Muscle of back (tissue), 11 donors: ENCODE measurements around the gene ARG2. TPM values are rescaled to one million over a fixed set of nuclear protein-coding genes. Genes with fewer than 3 reads are reported as not detected.

Experiments
- DNase-seq, 3 donors: peaks; one replicate each; pipeline versions ENCODE4 v3.0.0 to v3.0.0-alpha.2; 2013
- polyA plus RNA-seq, 10 donors: library from polyadenylated mRNA; unstranded; fragments of 120-200 nt; gene quantifications; one replicate each; pipeline ENCODE4 v1.2.1, GENCODE V29; 2013; ENCODE audit not compliant: insufficient read length in 10 of 10

Gene ARG2
- polyA plus RNA-seq, 10 donors = 1.0 to 2.8 (median 2.0) TPM

DNA sequence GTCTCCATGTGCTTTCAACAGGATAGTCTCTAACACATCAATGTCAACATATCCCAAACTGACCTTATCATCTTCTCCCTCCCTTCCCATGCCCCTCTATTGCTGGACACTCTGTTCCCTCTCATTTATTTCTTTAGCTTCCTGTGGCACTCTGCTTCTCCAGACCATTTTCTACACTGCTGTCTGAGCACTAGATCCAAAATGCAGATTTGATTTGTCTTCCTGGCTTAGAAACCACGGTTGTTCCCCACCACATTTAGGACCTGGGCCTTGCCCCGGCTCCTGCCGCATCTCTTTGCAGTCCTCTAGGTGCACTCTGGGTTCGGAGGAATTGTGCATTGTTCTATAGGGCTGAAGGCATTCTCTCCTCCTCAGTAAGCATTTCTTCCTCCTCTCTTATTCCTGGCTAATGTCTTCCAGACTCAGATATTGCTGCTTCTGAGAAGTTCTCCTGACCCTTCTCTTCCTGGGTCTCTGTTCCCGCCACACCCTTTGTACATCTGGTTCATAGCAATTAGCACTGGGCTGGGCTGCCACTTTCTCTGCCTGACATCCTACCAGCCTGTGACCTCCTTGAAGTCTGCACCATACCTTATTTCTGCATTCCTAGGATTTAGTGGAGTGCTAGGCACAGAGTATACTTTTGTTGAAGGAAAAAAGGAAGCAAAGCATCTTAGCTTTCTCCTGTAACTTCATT, 13.9 kb downstream of the ARG2 start:
- no peak for DNase-seq

DNA sequence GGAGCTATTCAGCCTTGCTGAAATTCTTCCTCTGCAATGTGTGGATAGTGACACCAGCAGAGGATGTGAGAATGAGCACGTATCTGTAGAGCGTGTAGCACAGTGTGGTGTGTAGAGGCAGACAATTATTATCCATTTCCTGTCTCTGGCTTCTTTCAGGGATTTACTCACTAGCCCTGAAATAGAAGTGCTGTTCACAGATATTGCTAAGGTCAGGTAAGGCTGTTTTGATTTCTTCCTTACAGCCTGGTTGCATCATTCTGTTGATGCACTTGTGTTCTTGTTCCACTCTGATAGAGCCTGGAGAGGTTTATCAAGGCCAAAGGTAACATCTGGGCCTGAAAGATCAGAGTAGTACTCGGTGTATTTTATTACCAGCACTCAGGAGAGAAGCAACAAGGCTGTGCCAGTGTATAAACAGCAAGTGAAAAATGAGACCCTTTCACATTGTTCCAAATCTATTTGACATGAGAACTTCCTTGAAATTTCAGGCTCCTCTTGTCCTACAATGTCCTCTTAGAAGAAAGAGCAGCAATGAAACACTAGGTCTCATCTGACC, 16.7 kb downstream of the ARG2 start:
- DNase-seq = no peak

DNA sequence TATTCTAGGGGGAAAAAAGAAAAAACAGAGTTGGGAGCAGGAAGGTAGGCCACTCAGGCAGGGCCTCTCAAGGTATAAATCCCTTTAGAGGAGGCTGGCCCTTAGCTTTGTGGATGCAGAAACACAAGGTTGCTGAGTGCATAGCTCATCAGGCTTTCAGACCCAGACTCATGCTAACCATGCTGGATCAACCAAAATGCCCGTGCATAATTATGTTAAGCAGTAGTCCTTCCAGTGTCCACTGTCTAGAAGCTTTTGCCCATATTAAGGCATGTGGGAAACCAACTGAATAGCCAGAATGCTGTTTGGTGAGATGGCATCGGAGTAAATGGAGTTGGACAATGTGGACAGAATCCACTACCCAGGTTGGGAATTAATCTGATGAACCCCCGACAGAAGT, 18.9 kb downstream of the ARG2 start:
- no peak for DNase-seq

- DNase-seq = no peak
Observed at GRCh38 chr14:67641480-67641879, 21.8 kb downstream of the ARG2 start.

DNA sequence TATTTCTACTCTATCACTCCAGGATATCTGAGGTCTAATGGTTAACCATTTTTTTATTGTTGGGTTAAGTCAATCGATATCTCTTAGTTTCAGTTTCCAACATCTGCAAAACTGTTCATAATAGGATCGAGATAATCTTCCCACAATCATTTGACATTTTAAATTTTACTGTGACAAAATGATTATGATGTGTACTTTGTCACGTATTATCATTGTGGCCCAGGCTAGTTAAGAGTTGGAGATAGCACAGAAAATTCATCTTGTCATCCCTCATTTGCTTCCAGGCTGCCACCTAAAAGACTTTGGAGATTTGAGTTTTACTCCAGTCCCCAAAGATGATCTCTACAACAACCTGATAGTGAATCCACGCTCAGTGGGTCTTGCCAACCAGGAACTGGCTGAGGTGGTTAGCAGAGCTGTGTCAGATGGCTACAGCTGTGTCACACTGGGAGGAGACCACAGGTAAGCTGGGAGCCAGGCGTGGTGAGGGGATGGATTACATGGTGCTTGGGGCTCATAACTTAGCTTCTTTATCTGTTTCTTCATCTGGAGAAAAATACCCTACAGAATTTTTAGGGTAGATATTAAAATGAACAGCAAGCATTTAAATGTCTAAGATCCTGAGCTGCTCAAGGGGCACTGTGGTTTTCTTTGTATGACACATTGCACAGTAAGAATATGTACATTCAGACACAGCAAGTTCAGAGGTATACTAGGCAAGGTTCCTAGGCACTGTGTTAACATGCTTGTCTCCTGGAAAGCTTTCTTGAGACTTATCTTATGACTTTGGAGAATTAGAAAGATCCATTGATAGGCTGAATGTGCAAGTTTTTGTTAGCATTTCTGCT, 22.4 kb downstream of the ARG2 start:
- DNase-seq = no peak

GRCh38 chr14:67643713-67644112, 24.0 kb downstream of the ARG2 start:
- no peak for DNase-seq

- peak in 1 of 3 donors; percentile 20 for DNase-seq
Observed at GRCh38 chr14:67644428-67644827, 24.7 kb downstream of the ARG2 start.

GRCh38 chr14:67645414-67645813, 25.7 kb downstream of the ARG2 start:
- no peak for DNase-seq

DNA sequence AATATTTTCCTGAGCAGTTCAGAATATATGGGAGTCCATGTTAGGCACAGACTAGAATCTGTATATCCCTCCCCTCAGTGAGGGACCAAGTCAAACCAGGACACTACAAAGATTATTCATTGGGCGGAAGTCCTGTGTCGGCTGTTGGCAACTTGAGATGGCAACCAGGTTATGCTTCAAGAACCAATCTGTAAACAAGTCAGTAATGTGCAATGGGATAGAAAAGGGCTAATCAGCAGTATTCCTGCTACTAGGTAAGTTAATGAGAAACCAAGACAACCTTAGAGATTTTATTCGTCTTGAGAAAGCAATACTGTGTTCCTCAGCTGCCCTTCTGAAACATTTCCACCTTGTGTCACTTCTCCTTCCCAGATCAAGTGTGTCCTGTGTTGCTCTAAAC, 26.4 kb downstream of the ARG2 start:
- DNase-seq = no peak

- no peak for DNase-seq
Observed at GRCh38 chr14:67650151-67650550, 30.4 kb downstream of the ARG2 start.

DNA sequence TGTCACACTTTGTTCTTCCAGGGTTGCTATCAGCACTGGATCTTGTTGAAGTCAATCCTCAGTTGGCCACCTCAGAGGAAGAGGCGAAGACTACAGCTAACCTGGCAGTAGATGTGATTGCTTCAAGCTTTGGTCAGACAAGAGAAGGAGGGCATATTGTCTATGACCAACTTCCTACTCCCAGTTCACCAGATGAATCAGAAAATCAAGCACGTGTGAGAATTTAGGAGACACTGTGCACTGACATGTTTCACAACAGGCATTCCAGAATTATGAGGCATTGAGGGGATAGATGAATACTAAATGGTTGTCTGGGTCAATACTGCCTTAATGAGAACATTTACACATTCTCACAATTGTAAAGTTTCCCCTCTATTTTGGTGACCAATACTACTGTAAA, 31.0 kb downstream of the ARG2 start:
- no peak for DNase-seq

- no peak for DNase-seq
Observed at GRCh38 chr14:67652189-67652588, 32.5 kb downstream of the ARG2 start.

- no peak for DNase-seq
Observed at GRCh38 chr14:67653651-67654280, 34.0 kb downstream of the ARG2 start.

- no peak for DNase-seq
Observed at GRCh38 chr14:67663633-67664032, 43.9 kb downstream of the ARG2 start.

DNA sequence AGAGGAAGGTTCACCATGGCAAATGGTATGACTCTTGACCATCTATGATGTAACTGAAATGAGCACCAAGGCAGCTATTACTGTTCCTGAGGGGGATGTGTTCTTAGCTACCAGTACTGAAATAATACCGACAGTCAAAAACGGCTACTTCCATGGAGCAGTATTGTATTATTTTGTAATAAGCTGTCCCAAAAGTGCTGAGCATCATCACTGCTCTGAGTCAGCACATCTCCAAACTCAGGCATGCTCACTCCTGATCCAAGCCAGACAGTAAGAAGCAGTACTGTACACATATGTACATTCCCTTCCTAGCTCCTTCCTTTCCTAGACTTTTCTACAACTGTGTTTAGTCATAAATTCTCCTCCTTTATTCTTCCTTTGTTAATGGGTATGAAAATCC, 46.1 kb downstream of the ARG2 start:
- peak in 1 of 3 donors; percentile 12 for DNase-seq

DNA sequence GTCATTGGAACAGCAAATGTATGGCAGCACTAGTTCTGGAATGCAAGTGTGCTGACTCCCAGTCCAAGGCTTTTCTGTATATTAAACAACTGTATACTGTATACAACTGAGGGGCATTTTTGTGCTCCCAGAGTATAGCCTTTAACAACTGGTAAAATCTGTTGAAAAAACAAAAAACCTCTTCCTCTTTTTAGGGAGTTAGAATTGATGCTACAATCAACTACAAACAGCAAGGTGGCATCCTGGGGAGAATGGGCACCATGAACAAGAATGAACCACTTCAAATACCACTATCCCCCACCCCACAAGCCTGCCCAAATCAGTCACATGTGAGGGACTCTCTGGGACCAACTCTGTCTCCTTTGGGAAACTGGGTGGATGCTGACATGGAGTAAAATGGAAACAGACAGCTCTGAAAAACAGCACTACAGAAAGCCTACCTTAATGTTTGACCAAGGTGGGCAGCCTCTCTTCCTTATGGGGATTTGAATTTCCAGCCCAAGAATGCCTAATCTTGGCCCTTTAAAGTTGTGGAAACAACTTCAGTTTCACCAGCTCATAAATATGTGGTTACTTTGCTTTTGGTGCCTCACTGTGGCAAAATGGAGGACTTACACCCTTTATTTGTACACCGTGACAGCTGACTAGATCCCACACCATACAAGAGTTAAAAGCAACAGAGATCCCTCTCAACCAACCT, 47.2 kb downstream of the ARG2 start:
- peak in 2 of 3 donors; percentile 36 to 56 for DNase-seq

DNA sequence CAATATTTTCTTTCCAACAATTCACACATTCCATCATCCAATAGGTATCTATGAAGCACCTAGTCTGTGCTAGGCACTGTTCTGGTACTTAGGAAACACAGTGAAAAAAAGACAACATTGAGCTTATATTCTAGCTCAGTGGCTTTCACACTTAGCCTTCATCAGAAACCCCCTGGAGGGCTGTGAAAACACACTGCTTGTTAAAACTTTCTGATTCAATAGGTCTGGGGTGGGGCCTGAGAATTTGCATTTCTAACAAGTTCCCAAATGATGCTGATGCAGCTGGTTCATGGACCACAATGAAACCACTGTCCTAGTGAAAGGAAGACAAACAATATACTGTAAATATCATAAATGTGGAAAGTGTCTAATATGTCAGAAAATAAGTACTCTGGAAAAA, 48.8 kb downstream of the ARG2 start:
- DNase-seq = no peak

GRCh38 chr14:67673451-67673850, 53.7 kb downstream of the ARG2 start:
- DNase-seq = no peak

DNA sequence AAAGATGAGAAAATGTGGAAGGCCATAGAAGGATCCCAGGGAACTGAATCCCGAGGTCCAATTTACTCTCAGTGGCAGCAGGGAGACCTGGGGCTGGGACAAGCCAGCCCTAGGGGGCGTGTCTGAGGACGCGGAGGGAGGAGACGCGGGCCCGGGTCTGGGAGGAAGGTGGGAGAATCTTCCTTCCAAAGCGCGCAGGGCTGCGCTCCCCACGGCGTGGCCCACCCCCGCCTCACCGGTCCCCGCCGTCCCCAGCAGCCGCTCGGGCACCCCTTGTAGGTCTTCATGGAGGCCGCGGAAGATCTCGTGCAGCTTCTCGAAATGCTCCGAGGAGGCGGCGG, 54.4 kb downstream of the ARG2 start:
- DNase-seq = peak in 2 of 3 donors; percentile 52 to 62

DNA sequence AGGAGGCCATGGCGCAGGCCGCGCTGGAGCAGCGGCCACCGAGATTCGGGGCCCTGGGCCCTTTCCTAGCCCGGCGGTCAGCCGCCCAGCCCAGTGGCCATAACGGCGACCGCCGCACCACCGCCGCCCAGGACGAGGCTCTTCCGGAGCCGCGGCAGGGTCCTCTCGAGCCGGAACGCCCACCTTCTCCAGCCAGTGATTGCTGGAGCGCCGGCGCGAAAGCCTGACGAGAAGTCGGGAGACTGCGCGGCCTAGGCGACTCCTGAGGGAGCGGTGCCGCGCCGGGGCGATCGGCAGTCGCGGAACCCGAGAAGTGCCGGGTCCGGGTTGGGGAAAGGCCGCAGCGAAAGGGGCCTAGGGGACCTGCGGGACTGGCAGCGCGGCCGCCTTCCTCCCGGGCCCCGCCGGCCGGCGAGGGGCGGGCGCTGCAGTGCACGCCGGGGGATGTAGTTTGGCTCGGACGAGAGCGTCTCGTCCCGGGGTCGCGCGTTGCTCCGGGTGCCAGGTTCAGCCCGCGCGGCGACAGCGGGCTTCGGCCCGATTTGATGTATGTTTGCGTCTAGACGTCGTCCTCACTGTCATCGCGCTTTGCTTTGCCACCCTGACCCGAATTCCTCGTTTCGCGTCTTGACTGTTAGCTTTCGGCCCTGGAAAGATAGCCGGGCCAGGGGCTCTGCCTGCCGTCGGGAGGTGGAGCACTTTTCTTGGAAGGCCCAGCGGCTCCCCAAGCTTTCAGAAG, 54.9 kb downstream of the ARG2 start, which contains the start of gene VTI1B:
VTI1B (minus strand) TSS at position 153 of the 739 bp plus-strand sequence; CDS start at position 10, 143 bp downstream.
- DNase-seq = peak; percentile 76 to 98 (median 92)

DNA sequence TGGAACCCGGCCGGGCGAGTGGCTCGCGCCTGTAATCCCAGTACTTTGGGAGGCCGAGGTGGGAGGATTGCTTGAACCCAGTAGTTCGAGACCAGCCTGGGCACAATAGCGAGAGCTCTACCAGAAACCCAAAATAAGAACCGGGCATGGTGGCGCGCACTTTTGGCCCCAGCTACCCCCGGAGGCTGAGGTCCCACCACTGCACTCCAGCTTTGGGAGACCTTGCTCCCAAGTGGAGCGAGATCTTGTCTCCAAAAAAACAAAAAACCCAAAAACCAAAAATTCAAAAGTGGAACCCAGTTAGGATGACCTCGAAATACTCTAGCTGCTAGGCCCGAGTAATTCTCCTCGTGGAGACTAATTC, 55.5 kb downstream of the ARG2 start:
- no peak for DNase-seq
